ENCODE data around the gene DPEP2.

DNA sequence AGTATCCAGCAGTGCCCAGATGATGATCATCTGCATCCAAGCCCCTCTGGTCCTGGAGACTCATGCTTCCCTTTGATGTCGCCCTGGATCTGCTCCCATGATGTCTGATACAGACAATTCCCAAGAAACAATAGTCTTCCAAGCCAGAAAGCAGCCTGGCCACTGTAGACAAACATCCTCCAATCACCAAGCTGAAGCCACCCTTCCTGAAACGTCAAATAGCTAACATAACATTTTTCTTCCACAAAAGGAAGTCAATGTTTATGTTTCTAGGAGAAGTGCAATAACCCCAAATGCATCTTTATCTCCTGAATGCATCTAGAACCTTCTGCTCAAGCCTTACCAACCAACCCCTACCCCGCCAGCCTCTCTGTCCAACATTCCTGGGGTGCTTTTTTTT lies 1.2 kb upstream of the DPEP2 start:
- TF ChIP-seq CTCF (IDR thresholded peaks at IDR 0.05; ENCODE audit: borderline replicate concordance, extremely low read depth, low read length, poor library complexity, severe bottlenecking) (no peak), EZH2 (IDR thresholded peaks at IDR 0.05; ENCODE audit: borderline replicate concordance, low read depth, low read length, severe bottlenecking) (no peak)

Measured in DND-41 (cell line).